Gastroesophageal sphincter (tissue), 4 donors: Measurements from ENCODE around the gene MYADML2. TPM values are rescaled to one million over a fixed set of nuclear protein-coding genes. Genes with fewer than 3 reads are reported as not detected.

ENCODE experiments used
- ATAC-seq: fragments of 150-250 bp; one replicate; pipeline ENCODE4 v1.9.1; 2016; ENCODE audit warnings: mild to moderate bottlenecking, moderate library complexity
- H3K27ac ChIP-seq, 4 donors: fragments of 200-600 bp; sonication (generic) in 3 of 4; 1 replicate in 3 of 4; 2 replicates in 1 of 4; pipeline ENCODE4 v1.5.1; 2016 to 2019
- H3K27me3 ChIP-seq: fragments of 200-600 bp; sonication (generic); one replicate; pipeline ENCODE4 v1.5.1; 2019
- H3K36me3 ChIP-seq, 2 donors: fragments of 200-600 bp; sonication (generic); one replicate each; pipeline ENCODE4 v1.5.1; 2019; ENCODE audit warnings: control low read depth in 1 of 2
- H3K4me1 ChIP-seq, 3 donors: fragments of 200-600 bp; sonication (generic); 1 replicate in 2 of 3; 2 replicates in 1 of 3; pipeline ENCODE4 v1.5.1; 2016 to 2019; ENCODE audit warnings: control low read depth in 2 of 3
- H3K4me3 ChIP-seq, 2 donors: fragments of 200-600 bp; sonication (generic); one replicate each; pipeline ENCODE4 v1.5.1; 2019; ENCODE audit warnings: mild to moderate bottlenecking in 1 of 2, moderate library complexity in 1 of 2
- H3K9me3 ChIP-seq, 3 donors: fragments of 200-600 bp; sonication (generic); one replicate each; pipeline ENCODE4 v1.5.1; 2017 to 2019; ENCODE audit warnings: control low read depth in 2 of 3
- CTCF ChIP-seq, 4 experiments: fragments of 200-600 bp in 2 of 4; fragments of 450-650 bp in 2 of 4; sonication (generic) in 1 of 4; IDR thresholded peaks; one replicate each; pipeline ENCODE4 v1.5.1; 2017 to 2019; ENCODE audit warnings: antibody characterized with exemption in 4 of 4, mild to moderate bottlenecking in 2 of 4, moderate library complexity in 2 of 4
- EP300 ChIP-seq: sonication (generic); formaldehyde crosslinking; IDR thresholded peaks from one replicate; pipeline ENCODE4 v1.6.1; 2017; ENCODE audit warnings: antibody characterized with exemption, mild to moderate bottlenecking
- POLR2A ChIP-seq, 2 donors: fragments of 450-650 bp; IDR thresholded peaks; one replicate each; pipeline ENCODE4 v1.6.1; 2017; ENCODE audit warnings: antibody characterized with exemption in 2 of 2, mild to moderate bottlenecking in 2 of 2, moderate library complexity in 1 of 2
- POLR2AphosphoS5 ChIP-seq: sonication (generic); formaldehyde crosslinking; IDR thresholded peaks from one replicate; pipeline ENCODE4 v1.6.1; 2017; ENCODE audit warnings: antibody characterized with exemption
- WGBS, 2 donors: methylation state at CpG; one replicate each; pipeline ENCODE4 v1.1.5; 2018; ENCODE audit warnings: low coverage in 1 of 2; 5-methylcytosine and 5-hydroxymethylcytosine counted together
- total RNA-seq, 4 donors: library from RNA; depleted of rRNA; stranded (reverse); fragments of >200 nt; gene quantifications; one replicate each; pipeline ENCODE4 v1.1.0, GENCODE V29; 2016

Gene MYADML2
- total RNA-seq, 4 donors from 2014 or later = not detected

- Histone ChIP-seq H3K4me1 (peaks cover 0 to 19% (median 10%) of the 10 kb centered on the region in 3 donors), H3K27me3 (peaks cover 15% of the 10 kb centered on the region), H3K36me3 (no peaks in the 10 kb centered on the region), H3K4me3 (no peak overlapping the region), H3K9me3 (no peaks in the 10 kb centered on the region), H3K27ac (no peak overlapping the region)
- 60% methylated on average over 2 of the region's 23 CpGs; no CpG with 5 or more reads in 1 of the 2 donors for WGBS, 2 donors
- TF ChIP-seq POLR2AphosphoS5 (no peak), POLR2A (IDR thresholded peaks at IDR 0.05) (no peak), CTCF (IDR thresholded peaks at IDR 0.05) (no peak), EP300 (no peak)
- ATAC-seq = no peak
Observed at GRCh38 chr17:81934098-81934757, 12.8 kb downstream of the MYADML2 start.

GRCh38 chr17:81933178-81933699 lies 13.8 kb downstream of the MYADML2 start:
- no peak overlapping the region for H3K27ac ChIP-seq
- TF ChIP-seq POLR2AphosphoS5 (no peak), CTCF (IDR thresholded peaks at IDR 0.05) (no peak), EP300 (no peak), POLR2A (IDR thresholded peaks at IDR 0.05) (no peak)
- 83% methylated on average over 6 of the region's 14 CpGs; no CpG with 5 or more reads in 1 of the 2 donors for WGBS, 2 donors
- no peaks in the 10 kb centered on the region for H3K36me3 ChIP-seq
- H3K4me1 ChIP-seq = peaks cover 0 to 28% (median 16%) of the 10 kb centered on the region in 3 donors
- no peak overlapping the region for H3K4me3 ChIP-seq
- H3K27me3 ChIP-seq = peaks cover 25% of the 10 kb centered on the region
- ATAC-seq = no peak
- no peaks in the 10 kb centered on the region for H3K9me3 ChIP-seq

- no peak overlapping the region for H3K27ac ChIP-seq
- H3K27me3 ChIP-seq = peaks cover 27% of the 10 kb centered on the region
- no peak overlapping the region for H3K4me3 ChIP-seq
- H3K9me3 ChIP-seq = no peaks in the 10 kb centered on the region
- WGBS, 2 donors = no CpG with 5 or more reads among the region's 9 CpGs
- no peak for ATAC-seq
- H3K36me3 ChIP-seq = no peaks in the 10 kb centered on the region
- no peak for TF ChIP-seq POLR2AphosphoS5
- TF ChIP-seq POLR2A (IDR thresholded peaks at IDR 0.05) = no peak
- TF ChIP-seq EP300 = no peak
- no peak for TF ChIP-seq CTCF (IDR thresholded peaks at IDR 0.05)
- H3K4me1 ChIP-seq = peaks cover 0 to 27% (median 16%) of the 10 kb centered on the region in 3 donors
Observed at GRCh38 chr17:81932333-81932983, 14.6 kb downstream of the MYADML2 start.

- TF ChIP-seq POLR2AphosphoS5 (no peak), EP300 (no peak), CTCF (IDR thresholded peaks at IDR 0.05) (no peak), POLR2A (IDR thresholded peaks at IDR 0.05) (no peak)
- ATAC-seq = no peak
- peaks cover 0 to 20% (median 14%) of the 10 kb centered on the region in 3 donors for H3K4me1 ChIP-seq
- H3K27ac ChIP-seq = no peak overlapping the region
- H3K36me3 ChIP-seq = no peaks in the 10 kb centered on the region
- 19 to 56% methylated on average over 3 to 6 of the region's 15 CpGs for WGBS, 2 donors
- H3K27me3 ChIP-seq = peaks cover 27% of the 10 kb centered on the region
- H3K4me3 ChIP-seq = no peak overlapping the region
- H3K9me3 ChIP-seq = no peaks in the 10 kb centered on the region
Observed at GRCh38 chr17:81931557-81932332, 15.3 kb downstream of the MYADML2 start.
